ENCODE results near the gene DDX49.

DDX49 gene

DNA sequence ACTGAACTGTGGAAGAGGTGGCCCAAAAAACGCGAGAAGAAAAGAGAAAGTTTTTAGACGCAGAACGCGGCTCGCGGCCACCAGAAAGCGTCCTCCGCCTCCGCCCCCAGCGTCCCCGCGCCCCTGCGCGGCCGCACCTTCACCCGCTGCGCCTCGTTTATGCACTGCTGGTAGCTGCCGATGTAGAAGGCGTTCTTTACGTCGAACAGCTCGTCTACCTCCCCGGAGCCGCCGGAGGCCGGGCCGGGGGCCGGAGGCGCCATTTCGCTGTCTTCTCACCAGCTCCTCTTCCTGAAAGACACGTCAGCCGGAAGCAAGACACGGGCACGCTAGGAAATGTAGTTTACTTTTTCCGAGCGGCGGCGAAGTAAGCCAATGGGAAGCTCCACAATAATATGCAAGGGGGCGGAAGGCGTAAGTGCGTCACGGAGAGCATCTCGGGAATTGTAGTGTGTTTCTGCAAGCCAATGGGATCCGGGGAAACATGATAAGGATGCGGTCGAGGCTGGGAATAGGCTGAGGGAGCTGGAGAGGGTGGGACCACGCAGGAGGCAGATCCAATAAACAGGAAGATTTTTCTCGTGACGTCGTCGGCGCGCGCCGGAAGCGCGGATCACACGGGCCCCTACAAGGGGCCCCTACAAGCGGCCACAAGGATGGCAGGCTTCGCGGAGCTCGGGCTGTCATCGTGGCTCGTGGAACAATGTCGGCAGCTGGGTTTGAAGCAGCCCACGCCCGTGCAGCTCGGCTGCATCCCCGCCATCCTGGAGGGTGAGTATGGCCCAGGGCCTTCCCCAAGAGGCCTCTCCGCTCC, at the start of gene DDX49, which contains the start of gene COPE:
DDX49 (plus strand) TSS at position 630 of the 814 bp plus-strand sequence; CDS start at position 657, 27 bp downstream.
COPE (minus strand) TSS at position 302 of the 814 bp plus-strand sequence; CDS start at position 263, 39 bp downstream.
- TF ChIP-seq CTCF (IDR thresholded peaks at IDR 0.05; ENCODE audit: control extremely low read depth, extremely low read depth, low read depth, missing control alignments), result no peak
- CTCF ChIA-PET, result interaction anchor here (1.1 to 1.8 kb wide), 4 partner anchors 10 to 468 kb away, joined by 4 to 7 read pairs (median 6); no protein-coding TSS in a partner anchor
- peak; percentile 99 for DNase-seq (ENCODE audit: extremely low spot score)
- POLR2A ChIA-PET, result interaction anchor here (0.6 to 2.2 kb wide), 12 partner anchors 10 to 500 kb away, joined by 3 to 21 read pairs (median 4); partner anchors contain the start of genes SSBP4 and UBA52

DNA sequence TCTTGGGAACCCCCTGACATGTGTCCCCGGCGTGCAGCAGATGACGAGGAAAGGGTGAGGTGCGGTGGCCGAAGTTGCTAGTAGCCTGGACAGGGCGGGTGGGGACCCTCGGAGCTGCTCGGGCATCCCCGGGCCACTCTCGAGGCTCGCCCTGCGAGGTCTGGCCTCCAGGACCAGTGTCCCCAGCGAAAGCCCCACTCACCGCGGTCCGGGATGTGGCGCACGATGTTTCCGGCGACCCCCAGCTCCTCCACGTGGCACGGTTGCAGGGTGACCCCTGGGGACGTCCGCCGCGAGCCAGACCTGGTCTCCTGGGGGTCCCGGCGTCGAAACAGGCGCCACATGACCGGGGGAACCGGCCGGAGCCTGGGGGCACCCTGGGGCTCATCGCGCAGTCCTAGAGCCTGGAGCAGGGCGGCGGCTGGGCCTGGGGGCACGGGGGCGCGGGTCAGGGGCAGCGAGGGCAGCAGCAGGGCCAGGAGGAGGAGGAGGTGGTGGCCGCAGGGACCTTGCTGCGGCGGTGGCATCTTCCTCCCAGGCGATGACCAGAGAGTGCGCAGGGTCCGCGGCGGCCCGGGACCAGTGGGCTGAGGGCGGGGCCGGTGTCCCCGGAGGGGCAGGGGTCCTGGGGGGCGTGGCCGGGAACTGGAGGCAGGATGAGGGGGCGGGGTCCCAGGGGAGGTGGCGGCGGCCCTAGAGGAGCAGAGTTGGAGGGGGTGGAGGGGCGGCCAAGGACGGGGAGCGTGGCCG, 49.6 kb upstream of the DDX49 start:
- TF ChIP-seq CTCF (IDR thresholded peaks at IDR 0.05; ENCODE audit: control extremely low read depth, extremely low read depth, low read depth, missing control alignments), result no peak
- ChIA-PET CTCF (no interaction called here), POLR2A (no interaction called here)
- no peak for DNase-seq (ENCODE audit: extremely low spot score)

DNA sequence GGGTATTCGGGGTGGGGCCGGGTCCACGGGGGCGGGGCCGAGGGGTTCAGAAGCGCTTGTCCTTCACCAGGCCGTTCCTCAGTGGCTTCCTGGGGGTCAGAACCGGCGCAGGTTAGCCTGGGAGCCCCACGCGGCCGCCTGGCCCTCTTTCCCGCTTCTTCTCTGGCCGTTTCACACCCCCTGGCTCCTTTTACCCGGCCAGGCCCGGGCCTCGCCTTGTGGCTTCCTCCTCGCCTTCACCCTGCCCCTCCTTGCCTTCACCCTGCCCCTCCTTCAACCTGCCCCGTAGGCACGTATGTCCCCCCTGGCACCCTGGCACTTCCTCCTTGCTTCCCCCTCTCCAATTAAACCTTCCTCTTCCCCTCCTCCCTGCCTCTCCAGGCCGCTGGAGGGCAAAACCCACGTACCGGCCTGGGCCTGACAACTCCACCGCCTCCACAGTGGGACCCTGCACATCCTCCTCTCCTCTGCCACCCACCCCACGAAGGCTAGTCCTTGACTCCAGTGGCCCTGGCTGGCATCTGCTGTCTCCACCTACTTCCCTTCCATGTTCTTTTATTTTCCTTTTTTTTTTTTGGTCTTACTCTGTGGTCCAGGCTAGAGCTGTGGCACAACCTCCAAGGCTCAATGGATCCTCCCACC, 48.9 kb upstream of the DDX49 start:
- CTCF ChIA-PET, result no interaction called here
- no peak for DNase-seq (ENCODE audit: extremely low spot score)
- POLR2A ChIA-PET, result no interaction called here
- no peak for TF ChIP-seq CTCF (IDR thresholded peaks at IDR 0.05; ENCODE audit: control extremely low read depth, extremely low read depth, low read depth, missing control alignments)

DNA sequence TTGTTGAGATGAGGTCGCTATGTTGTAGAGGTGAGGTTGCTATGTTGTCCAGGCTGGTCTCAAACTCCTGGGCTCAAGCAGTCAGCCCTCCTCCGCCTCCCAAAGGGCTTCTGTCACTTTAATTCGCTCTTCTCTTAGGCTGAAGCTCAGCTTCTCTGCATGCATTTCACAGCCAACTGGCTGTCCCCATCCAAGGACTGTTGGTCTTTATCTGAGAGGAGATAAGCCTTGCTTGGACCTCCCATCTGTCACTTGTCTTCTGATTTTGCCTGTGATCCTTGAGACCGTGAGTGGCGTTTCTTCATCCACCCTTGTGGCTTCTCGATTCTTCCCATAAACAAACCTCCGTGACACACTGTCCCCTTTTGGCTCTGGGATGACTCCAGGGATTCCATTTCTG, 48.0 kb upstream of the DDX49 start:
- POLR2A ChIA-PET, result no interaction called here
- CTCF ChIA-PET, result no interaction called here
- no peak for TF ChIP-seq CTCF (IDR thresholded peaks at IDR 0.05; ENCODE audit: control extremely low read depth, extremely low read depth, low read depth, missing control alignments)
- no peak for DNase-seq (ENCODE audit: extremely low spot score)

DNA sequence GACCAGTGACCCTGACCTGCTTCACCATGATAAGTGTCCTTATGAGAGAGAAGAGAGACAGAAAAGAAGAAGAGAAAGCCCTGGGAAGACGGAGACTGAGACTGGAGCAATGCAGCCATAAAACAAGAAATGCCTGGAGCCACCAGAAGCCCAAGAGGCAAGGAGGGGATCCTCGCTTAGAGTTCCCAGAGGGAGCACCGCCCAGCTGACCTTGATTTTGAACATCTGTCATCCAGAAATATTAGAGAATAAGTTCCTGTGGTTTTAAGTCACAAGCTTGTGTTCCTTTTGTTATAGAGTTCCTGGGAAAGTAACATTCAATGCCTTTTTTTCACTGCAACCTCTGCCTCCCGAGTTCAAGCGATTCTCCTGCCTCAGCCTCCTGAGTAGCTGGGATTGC, 43.8 kb upstream of the DDX49 start:
- ChIA-PET CTCF (interaction anchor here (1.2 to 2.0 kb wide), 3 partner anchors 8 to 29 kb away, joined by 4 to 7 read pairs (median 4); no protein-coding TSS in a partner anchor), POLR2A (interaction anchor here (0.6 to 0.7 kb wide), 2 partner anchors 53 to 54 kb away, joined by 3 to 5 read pairs; no protein-coding TSS in a partner anchor)
- no peak for DNase-seq (ENCODE audit: extremely low spot score)
- TF ChIP-seq CTCF (IDR thresholded peaks at IDR 0.05; ENCODE audit: control extremely low read depth, extremely low read depth, low read depth, missing control alignments), result no peak

GRCh38 chr19:18876865-18877264, 42.6 kb upstream of the DDX49 start:
- ChIA-PET CTCF (interaction anchor here (1.3 to 2.0 kb wide), 4 partner anchors 9 to 283 kb away, joined by 3 to 7 read pairs (median 4); no protein-coding TSS in a partner anchor), POLR2A (no interaction called here)
- no peak for DNase-seq (ENCODE audit: extremely low spot score)
- TF ChIP-seq CTCF (IDR thresholded peaks at IDR 0.05; ENCODE audit: control extremely low read depth, extremely low read depth, low read depth, missing control alignments), result no peak
